ENCODE results near the gene SIGLEC11.

GRCh38 chr19:49952479-49952836, 8.5 kb downstream of the SIGLEC11 start:
- TF ChIP-seq CTCF (IDR thresholded peaks at IDR 0.05) (no peak), POLR2A (IDR thresholded peaks at IDR 0.05) (no peak)

Measured in thyroid gland (tissue), 4 donors.